H9 (cell line): ENCODE measurements around the gene HNF4A. TPM values are rescaled to one million over a fixed set of nuclear protein-coding genes. Genes with fewer than 3 reads are reported as not detected.

Source experiments
- DNase-seq: peaks from one replicate; pipeline ENCODE4 v3.0.0-alpha.2; 2017
- H2AFZ ChIP-seq: one replicate; pipeline ENCODE4 v1.6.1; 2013; ENCODE audit warnings: mild to moderate bottlenecking, low read length, control low read depth, moderate library complexity
- H2AK5ac ChIP-seq: 2 replicates; pipeline ENCODE4 v1.6.1; 2013; ENCODE audit warnings: low read length, control low read depth, mixed read lengths; ENCODE audit not compliant: insufficient read length
- H2BK120ac ChIP-seq: one replicate; pipeline ENCODE4 v1.6.1; 2013; ENCODE audit warnings: low read depth, mild to moderate bottlenecking, low read length, control low read depth, inconsistent platforms; ENCODE audit not compliant: poor library complexity, severe bottlenecking
- H2BK12ac ChIP-seq: 2 replicates; pipeline ENCODE4 v1.6.1; 2013; ENCODE audit warnings: low read length, control low read depth, mixed read lengths, low read depth; ENCODE audit not compliant: insufficient read length
- H2BK15ac ChIP-seq: 2 replicates; pipeline ENCODE4 v1.6.1; 2013; ENCODE audit warnings: low read depth, low read length, control low read depth
- H2BK20ac ChIP-seq: one replicate; pipeline ENCODE4 v1.6.1; 2013; ENCODE audit warnings: low read depth, mild to moderate bottlenecking, low read length, control low read depth, inconsistent platforms; ENCODE audit not compliant: poor library complexity, severe bottlenecking
- H2BK5ac ChIP-seq: 2 replicates; pipeline ENCODE4 v1.6.1; 2013; ENCODE audit warnings: low read length, control low read depth, mixed read lengths; ENCODE audit not compliant: insufficient read length
- H3K14ac ChIP-seq: 2 replicates; pipeline ENCODE4 v1.6.1; 2013; ENCODE audit warnings: low read length, control low read depth; ENCODE audit not compliant: insufficient read depth
- H3K18ac ChIP-seq: 2 replicates; pipeline ENCODE4 v1.6.1; 2013; ENCODE audit warnings: low read depth, mild to moderate bottlenecking, mixed read lengths, low read length, control low read depth; ENCODE audit not compliant: insufficient read length
- H3K23ac ChIP-seq: 2 replicates; pipeline ENCODE4 v1.6.1; 2013; ENCODE audit warnings: low read length, control low read depth, mixed read lengths, low read depth; ENCODE audit not compliant: insufficient read length
- H3K23me2 ChIP-seq: 2 replicates; pipeline ENCODE4 v1.6.1; 2013; ENCODE audit warnings: low read depth, mild to moderate bottlenecking, mixed read lengths, low read length, control low read depth; ENCODE audit not compliant: insufficient read length, poor library complexity, severe bottlenecking
- H3K27ac ChIP-seq: 2 replicates; pipeline ENCODE4 v1.5.1; 2013; ENCODE audit warnings: low read length, control low read depth, mixed read lengths, low read depth; ENCODE audit not compliant: insufficient read length
- H3K27me3 ChIP-seq: 2 replicates; pipeline ENCODE4 v1.6.1; 2013; ENCODE audit warnings: low read length, control low read depth, inconsistent platforms; ENCODE audit not compliant: insufficient read depth
- H3K4ac ChIP-seq: 2 replicates; pipeline ENCODE4 v1.6.1; 2013; ENCODE audit warnings: low read depth, mild to moderate bottlenecking, control low read depth, inconsistent platforms, low read length, moderate library complexity
- H3K4me1 ChIP-seq: 2 replicates; pipeline ENCODE4 v1.6.1; 2013; ENCODE audit warnings: low read length, control low read depth, inconsistent platforms; ENCODE audit not compliant: insufficient read depth
- H3K4me2 ChIP-seq: 2 replicates; pipeline ENCODE4 v1.6.1; 2013; ENCODE audit warnings: low read length, control low read depth, mixed read lengths; ENCODE audit not compliant: insufficient read length, insufficient read depth
- H3K56ac ChIP-seq: 2 replicates; pipeline ENCODE4 v1.6.1; 2013; ENCODE audit warnings: low read depth, mild to moderate bottlenecking, mixed read lengths, low read length, control low read depth; ENCODE audit not compliant: insufficient read length
- H3K79me1 ChIP-seq: 2 replicates; pipeline ENCODE4 v1.6.1; 2013; ENCODE audit warnings: low read depth, mild to moderate bottlenecking, moderate library complexity, low read length, control low read depth, inconsistent platforms; ENCODE audit not compliant: insufficient read depth, poor library complexity, severe bottlenecking
- H3K79me2 ChIP-seq: 2 replicates; pipeline ENCODE4 v1.6.1; 2013; ENCODE audit warnings: low read length, control low read depth, inconsistent platforms; ENCODE audit not compliant: insufficient read depth
- H3K9ac ChIP-seq: 2 replicates; pipeline ENCODE4 v1.6.1; 2013; ENCODE audit warnings: low read length, control low read depth, mixed read lengths; ENCODE audit not compliant: insufficient read length; ENCODE audit errors: extremely low read depth
- H3K9me3 ChIP-seq: one replicate; pipeline ENCODE4 v1.6.1; 2013; ENCODE audit warnings: low read depth, low read length, inconsistent platforms; ENCODE audit not compliant: control insufficient read depth
- H3T11ph ChIP-seq: one replicate; pipeline ENCODE4 v1.6.1; 2013; ENCODE audit warnings: mild to moderate bottlenecking, low read length, control low read depth, inconsistent platforms
- H4K20me1 ChIP-seq: one replicate; pipeline ENCODE4 v1.6.1; 2013; ENCODE audit not compliant: control insufficient read depth, insufficient read length, insufficient read depth
- H4K5ac ChIP-seq: 2 replicates; pipeline ENCODE4 v1.6.1; 2013; ENCODE audit warnings: low read depth, mild to moderate bottlenecking, mixed read lengths, low read length, control low read depth; ENCODE audit not compliant: insufficient read length
- H4K8ac ChIP-seq: replicated peaks from 2 replicates; pipeline ENCODE4 v1.6.1; 2013; ENCODE audit warnings: low read length, control low read depth, mixed read lengths, low read depth; ENCODE audit not compliant: insufficient read length
- H4K91ac ChIP-seq: 2 replicates; pipeline ENCODE4 v1.6.1; 2013; ENCODE audit warnings: low read depth, mild to moderate bottlenecking, moderate library complexity, mixed read lengths, low read length, control low read depth; ENCODE audit not compliant: insufficient read length
- H3K27ac Mint-ChIP-seq, 3 experiments: 2 replicates in 2 of 3; 3 replicates in 1 of 3; pipeline ENCODE4 v1.8.0; 2020 to 2021; ENCODE audit warnings: mixed read lengths in 3 of 3, mild to moderate bottlenecking in 1 of 3, moderate library complexity in 1 of 3
- H3K27me3 Mint-ChIP-seq: 2 replicates; pipeline ENCODE4 v1.8.0; 2021; ENCODE audit warnings: low read depth, mild to moderate bottlenecking, moderate library complexity, mixed read lengths
- H3K36me3 Mint-ChIP-seq, 3 experiments: 2 replicates in 2 of 3; 3 replicates in 1 of 3; pipeline ENCODE4 v1.8.0; 2020 to 2021; ENCODE audit warnings: low read depth in 3 of 3, mixed read lengths in 3 of 3; ENCODE audit not compliant: insufficient read depth in 1 of 3
- H3K4me1 Mint-ChIP-seq, 2 experiments: 2 replicates each; pipeline ENCODE4 v1.8.0; 2020; ENCODE audit warnings: mixed read lengths in 2 of 2
- H3K4me3 Mint-ChIP-seq, 2 experiments: 2 replicates in 1 of 2; 3 replicates in 1 of 2; pipeline ENCODE4 v1.8.0; 2020 to 2021; ENCODE audit warnings: mild to moderate bottlenecking in 2 of 2, mixed read lengths in 2 of 2, moderate library complexity in 1 of 2
- H3K9me3 Mint-ChIP-seq, 2 experiments: 2 replicates in 1 of 2; 3 replicates in 1 of 2; pipeline ENCODE4 v1.8.0; 2020; ENCODE audit warnings: mild to moderate bottlenecking in 2 of 2, mixed read lengths in 2 of 2, moderate library complexity in 1 of 2
- WGBS: extraction: QIAGEN DNeasy Blood & Tissue Kit; methylation state at CpG from one replicate; pipeline ENCODE4 v1.1.7; 2013; ENCODE audit warnings: missing lambda C conversion rate, low lambda C conversion rate, mixed read lengths; ENCODE audit not compliant: insufficient read length; ENCODE audit errors: extremely low coverage; 5-methylcytosine and 5-hydroxymethylcytosine counted together
- total RNA-seq: library from RNA; stranded (reverse); gene quantifications from 2 replicates; pipeline ENCODE4 v1.2.1, GENCODE V29; 2021
- TF ChIP-seq, protein P1 (sequence below): fragments of 200-600 bp; sonication (generic); conservative IDR thresholded peaks from 3 replicates; pipeline ENCODE4 v1.8.0; 2021; ENCODE audit warnings: antibody characterized with exemption, mild to moderate bottlenecking

HNF4A gene
- total RNA-seq, 1 experiment from 2014 or later = not detected

GRCh38 chr20:44361021-44361420, 5.5 kb downstream of the HNF4A start:
- WGBS = no CpG with 5 or more reads among the region's 3 CpGs
- H4K91ac ChIP-seq = no peak overlapping the region
- H2AFZ ChIP-seq = no peak overlapping the region
- TF ChIP-seq, protein P1, sequence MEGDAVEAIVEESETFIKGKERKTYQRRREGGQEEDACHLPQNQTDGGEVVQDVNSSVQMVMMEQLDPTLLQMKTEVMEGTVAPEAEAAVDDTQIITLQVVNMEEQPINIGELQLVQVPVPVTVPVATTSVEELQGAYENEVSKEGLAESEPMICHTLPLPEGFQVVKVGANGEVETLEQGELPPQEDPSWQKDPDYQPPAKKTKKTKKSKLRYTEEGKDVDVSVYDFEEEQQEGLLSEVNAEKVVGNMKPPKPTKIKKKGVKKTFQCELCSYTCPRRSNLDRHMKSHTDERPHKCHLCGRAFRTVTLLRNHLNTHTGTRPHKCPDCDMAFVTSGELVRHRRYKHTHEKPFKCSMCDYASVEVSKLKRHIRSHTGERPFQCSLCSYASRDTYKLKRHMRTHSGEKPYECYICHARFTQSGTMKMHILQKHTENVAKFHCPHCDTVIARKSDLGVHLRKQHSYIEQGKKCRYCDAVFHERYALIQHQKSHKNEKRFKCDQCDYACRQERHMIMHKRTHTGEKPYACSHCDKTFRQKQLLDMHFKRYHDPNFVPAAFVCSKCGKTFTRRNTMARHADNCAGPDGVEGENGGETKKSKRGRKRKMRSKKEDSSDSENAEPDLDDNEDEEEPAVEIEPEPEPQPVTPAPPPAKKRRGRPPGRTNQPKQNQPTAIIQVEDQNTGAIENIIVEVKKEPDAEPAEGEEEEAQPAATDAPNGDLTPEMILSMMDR = no peak
- H3K36me3 Mint-ChIP-seq = no peaks in the 10 kb centered on the region
- H3K23ac ChIP-seq = no peak overlapping the region
- no peak overlapping the region for H2BK5ac ChIP-seq
- no peak overlapping the region for H3K56ac ChIP-seq
- no peak overlapping the region for H4K5ac ChIP-seq
- no peak overlapping the region for H2AK5ac ChIP-seq
- H3K9ac ChIP-seq = no peak overlapping the region
- H2BK15ac ChIP-seq = no peak overlapping the region
- H3K27me3 Mint-ChIP-seq = peaks cover 2% of the 10 kb centered on the region
- DNase-seq = no peak
- no peak overlapping the region for H2BK20ac ChIP-seq
- no peaks in the 10 kb centered on the region for H3K27me3 ChIP-seq
- H3K4me2 ChIP-seq = no peak overlapping the region
- no peaks in the 10 kb centered on the region for H3K23me2 ChIP-seq
- no peaks in the 10 kb centered on the region; a peak in 1 of 5 replicates for H3K9me3 Mint-ChIP-seq
- H3K4me1 Mint-ChIP-seq = peaks cover 0 to 4% of the 10 kb centered on the region in 2 experiments; a peak in 1 of 4 replicates
- no peak overlapping the region for H4K8ac ChIP-seq
- no peak overlapping the region for H3K4me3 Mint-ChIP-seq
- H3K27ac Mint-ChIP-seq = no peak overlapping the region
- no peak overlapping the region for H3K4ac ChIP-seq
- H2BK120ac ChIP-seq = no peak overlapping the region
- no peaks in the 10 kb centered on the region for H3K79me2 ChIP-seq
- no peaks in the 10 kb centered on the region for H3K4me1 ChIP-seq
- H3K9me3 ChIP-seq = no peaks in the 10 kb centered on the region
- no peaks in the 10 kb centered on the region for H4K20me1 ChIP-seq
- H3K27ac ChIP-seq = no peak overlapping the region
- no peaks in the 10 kb centered on the region for H3K79me1 ChIP-seq
- no peak overlapping the region for H3K18ac ChIP-seq
- no peak overlapping the region for H3T11ph ChIP-seq
- H3K14ac ChIP-seq = no peak overlapping the region
- H2BK12ac ChIP-seq = no peak overlapping the region
